Epidermal melanocyte (primary cell): ENCODE measurements around the gene CALY.
A peak's percentile ranks its signal among the peaks of the same experiment; 100 is the strongest.

ENCODE experiments used
- DNase-seq: peaks from one replicate; pipeline ENCODE4 v3.0.0; 2011; ENCODE audit warnings: low spot score; ENCODE audit not compliant: insufficient read length

Gene CALY

DNA sequence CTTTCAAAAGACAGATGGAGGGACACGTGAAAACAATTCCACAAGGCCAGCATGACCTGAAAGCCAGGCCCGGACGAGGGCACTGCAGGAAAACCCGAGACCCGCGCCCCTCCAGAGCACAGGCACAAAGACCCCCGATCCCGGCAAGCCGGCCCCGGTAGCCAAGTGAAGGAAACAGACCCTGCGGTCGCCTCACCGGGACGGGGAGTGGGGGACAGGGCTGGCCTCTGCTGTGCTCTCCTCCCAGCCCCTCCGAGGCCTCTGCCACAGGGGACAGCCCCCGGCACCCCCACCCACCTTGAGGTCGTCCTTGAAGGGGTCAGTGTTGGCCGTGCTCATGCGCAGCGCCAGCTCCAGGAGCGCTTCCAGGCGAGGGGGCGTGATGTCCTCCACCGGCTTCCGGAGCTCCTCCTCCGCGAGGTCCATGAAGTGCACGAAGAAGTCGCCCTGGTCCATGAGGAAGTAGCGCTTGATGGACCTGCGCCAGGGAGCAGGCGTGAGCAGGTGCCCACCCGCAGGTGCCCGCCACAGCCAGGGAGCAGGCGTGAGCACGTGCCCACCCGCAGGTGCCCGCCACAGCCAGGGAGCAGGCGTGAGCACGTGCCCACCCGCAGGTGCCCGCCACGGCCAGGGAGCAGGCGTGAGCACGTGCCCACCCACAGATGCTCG lies 48.7 kb downstream of the CALY start:
- DNase-seq, result no peak

DNA sequence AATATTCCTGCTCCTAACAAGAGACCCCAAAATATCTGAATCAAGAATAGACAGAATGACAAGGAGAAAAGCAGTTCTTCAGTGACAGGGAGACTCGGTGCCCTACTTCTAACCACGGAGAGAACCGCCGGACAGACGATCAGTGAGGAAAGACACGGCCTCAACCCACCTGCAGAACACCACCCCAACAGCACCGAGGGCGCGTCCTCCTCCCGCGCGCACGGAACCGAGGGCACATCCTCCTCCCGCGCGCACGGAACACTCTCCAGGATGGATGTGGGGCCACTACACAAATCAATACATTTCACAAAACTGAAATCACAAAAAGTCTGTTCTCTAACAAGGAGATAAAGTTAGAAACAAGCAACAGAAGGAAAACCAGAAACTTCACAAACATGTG lies 50.3 kb downstream of the CALY start:
- DNase-seq, result no peak

GRCh38 chr10:133285217-133285616 lies 51.5 kb downstream of the CALY start:
- DNase-seq, result no peak

DNA sequence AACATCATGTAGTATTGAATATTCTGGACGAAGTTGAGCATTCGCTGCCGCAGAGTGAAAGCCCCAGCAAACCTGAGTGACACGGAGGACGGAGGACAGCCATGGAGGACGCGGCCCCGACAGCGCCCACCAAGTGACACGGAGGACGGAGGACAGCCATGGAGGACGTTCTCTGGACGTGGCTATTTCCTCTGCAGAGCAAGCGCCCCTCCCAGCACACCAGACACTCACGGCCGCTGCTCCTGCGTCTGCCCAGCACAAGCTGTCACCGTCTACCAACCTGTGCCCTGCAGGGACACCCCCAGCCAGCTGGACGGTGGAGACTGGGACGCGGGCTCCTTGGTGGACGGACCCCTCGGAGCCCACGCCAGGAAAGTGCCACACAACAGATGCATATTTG lies 52.8 kb downstream of the CALY start:
- no peak for DNase-seq

- no peak for DNase-seq
Observed at GRCh38 chr10:133282846-133283390, 53.8 kb downstream of the CALY start.

DNA sequence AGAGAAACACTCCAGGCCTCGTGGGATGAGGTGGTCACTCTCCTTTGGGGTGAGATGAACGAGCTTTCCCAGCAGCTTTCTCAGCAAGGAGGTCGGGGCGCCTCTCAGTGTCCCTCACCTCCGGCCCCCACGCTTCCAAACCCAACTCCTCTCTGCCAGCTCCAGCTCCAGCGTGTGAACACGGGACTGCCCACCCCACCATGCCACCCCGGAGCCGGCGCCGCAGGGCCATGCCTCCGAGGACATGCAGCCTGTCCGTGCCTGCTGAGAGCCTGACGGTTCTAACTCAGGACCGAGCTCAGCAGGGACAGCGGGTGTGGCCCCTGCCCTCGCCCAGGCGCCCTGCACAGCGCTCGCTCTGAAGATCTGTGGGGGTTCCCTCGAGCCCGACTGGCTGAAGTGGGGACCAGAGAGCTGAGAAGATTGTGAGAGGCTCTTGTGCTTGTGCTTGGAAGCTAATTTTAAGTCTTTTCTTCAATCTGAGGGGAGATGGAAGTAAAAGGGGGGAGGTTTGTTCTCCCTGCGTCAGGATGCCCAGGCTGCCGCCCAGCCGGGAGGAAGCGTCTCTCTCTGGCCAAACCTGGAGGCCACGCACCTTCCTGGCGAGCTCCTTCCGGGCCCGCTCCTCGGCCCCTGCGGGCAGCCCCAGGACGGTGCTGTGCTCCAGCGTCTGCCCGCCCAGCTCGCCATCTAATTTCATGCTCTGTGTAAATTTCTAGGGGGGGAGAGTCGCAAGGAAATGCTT lies 54.9 kb downstream of the CALY start:
- no peak for DNase-seq

DNA sequence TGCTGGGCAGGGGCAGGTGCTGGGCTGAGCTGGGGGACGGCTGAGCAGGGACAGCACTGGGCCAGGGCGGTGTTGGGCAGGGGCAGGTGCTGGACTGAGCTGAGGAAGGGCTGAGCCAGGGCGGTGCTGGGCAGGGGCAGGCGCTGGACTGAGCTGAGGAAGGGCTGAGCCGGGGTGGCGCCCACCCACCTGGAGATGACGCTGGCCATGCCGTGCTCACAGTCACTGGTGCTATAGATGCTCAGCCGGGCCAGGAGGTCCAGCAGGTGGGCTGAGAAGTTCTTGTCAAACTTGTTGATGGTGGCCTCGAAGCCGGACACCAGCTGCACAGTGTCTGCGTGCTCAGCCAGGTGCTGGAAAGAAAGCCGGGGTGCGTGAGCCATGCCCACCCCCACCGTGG lies 55.6 kb downstream of the CALY start:
- DNase-seq, result no peak

GRCh38 chr10:133280391-133281059 lies 56.2 kb downstream of the CALY start:
- no peak for DNase-seq

- DNase-seq, result no peak
Observed at GRCh38 chr10:133279326-133280226, 57.1 kb downstream of the CALY start.

GRCh38 chr10:133278577-133279265 lies 58.0 kb downstream of the CALY start:
- no peak for DNase-seq

DNA sequence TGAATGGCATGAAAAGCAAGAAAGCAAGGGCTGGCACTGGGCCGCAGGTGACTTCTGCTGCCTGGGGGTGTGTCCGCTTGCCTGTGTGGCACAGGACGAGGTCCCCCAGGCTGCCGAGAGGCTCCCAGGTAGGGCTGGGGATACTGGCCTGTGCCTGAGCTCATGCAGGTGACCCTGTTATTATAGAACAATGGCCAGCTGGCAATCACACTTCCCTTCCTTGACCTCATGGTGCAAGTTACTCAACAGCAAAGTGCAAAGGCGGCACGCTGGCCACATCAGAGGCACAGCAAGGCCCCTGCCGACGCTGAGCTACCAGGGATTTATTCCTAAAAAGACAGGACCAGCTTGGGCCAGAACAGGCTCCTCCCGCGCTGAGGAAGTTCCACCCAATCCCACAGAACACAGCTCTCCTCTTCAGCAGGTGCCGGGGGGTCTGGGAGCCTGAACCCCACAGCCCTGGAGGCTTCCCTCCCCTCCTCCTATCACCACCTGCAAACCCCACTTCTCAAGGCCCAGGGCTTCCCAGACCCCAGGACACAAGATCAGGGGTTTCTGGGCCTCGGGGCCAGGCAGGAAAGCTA lies 58.6 kb downstream of the CALY start:
- DNase-seq, result no peak

DNA sequence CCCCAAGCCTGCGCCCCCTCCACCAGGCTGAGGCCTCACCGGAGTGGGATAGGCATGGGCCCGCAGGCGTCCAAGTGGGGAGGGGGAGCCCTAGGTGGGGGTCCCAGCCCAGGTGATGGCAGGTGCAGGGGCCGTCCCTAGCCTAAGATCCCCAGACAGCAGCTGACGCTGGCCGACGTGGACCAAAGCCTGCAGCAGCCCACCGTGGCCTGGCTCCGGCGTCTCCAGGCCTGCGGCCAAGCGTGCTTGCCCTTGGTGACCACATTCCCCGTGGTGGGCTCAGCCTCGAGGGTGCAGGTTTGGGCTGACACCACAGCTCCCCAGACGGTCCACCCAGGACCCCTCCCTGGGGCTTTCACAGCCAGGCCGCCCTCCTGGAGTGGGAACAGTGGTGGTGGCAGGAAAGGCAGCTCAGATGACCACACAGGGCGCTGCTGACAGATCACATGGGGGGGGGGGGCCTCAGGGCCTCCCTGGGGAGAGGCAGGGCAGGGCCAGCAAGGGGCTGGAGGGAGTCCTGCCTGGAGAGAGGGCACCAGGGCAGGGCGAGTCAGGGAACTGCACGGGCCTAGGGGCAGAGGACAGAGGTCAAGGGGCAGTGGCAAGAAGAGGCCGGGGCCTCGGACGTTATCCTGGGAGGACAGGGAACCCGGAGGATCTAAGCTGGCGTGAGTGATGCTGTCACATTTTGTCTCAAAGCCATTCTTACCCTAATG lies 59.3 kb downstream of the CALY start:
- no peak for DNase-seq

- peak; percentile 62 for DNase-seq
Observed at GRCh38 chr10:133276435-133277201, 60.1 kb downstream of the CALY start, which contains the start of gene ADAM8. Gene ADAM8 (minus strand): TSS chr10:133276868. CDS start chr10:133276817, 51 bp downstream.

GRCh38 chr10:133276100-133276434 lies 60.6 kb downstream of the CALY start:
- no peak for DNase-seq

- DNase-seq, result no peak
Observed at GRCh38 chr10:133275684-133276092, 61.0 kb downstream of the CALY start.

DNA sequence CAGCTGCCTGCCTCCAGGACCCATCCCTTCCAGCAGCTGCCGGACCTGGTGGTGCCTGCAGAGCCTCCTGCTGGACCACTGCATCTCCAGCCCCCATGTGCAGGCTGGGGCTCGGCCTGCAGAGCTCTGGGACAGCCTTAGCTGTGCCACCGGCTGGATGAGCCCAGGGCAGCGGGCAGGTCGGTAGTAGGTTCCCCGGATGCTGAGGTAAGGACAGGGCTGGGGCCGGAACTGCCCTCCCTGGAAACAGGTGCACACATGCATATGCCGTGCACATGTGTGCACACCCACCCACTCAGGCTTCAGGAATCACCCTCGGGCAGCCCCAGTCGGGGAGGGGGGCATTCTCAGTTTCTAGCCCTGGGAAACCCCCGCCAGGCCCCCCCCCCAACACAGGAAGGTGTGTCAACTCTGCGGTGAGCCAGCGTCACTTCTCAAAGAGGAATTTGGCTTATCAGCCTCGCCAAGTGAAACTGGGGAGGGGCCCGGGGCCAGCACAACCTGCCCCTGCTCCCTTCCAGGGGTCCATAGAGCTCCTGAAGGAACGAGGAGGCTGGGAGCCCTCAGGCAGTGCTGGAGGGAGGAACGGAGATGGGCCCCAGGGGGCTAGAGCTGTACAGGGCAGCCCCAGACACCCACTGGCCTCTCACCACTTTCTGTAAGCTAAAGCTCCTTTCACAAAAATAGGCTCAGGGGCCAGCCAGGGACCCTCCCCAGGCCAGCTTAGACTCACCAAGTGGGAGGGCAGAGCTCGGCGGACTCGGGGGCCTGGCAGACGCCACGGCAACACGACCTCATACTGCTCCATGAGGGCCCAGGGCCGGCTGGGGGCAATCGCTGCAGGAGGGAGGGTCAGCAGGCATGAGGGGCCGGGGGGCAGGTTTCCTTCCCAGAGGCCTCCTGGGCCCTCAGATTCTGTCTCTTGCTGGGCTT lies 61.7 kb downstream of the CALY start:
- no peak for DNase-seq
